ENCODE data around the gene ZNF398.

DNA sequence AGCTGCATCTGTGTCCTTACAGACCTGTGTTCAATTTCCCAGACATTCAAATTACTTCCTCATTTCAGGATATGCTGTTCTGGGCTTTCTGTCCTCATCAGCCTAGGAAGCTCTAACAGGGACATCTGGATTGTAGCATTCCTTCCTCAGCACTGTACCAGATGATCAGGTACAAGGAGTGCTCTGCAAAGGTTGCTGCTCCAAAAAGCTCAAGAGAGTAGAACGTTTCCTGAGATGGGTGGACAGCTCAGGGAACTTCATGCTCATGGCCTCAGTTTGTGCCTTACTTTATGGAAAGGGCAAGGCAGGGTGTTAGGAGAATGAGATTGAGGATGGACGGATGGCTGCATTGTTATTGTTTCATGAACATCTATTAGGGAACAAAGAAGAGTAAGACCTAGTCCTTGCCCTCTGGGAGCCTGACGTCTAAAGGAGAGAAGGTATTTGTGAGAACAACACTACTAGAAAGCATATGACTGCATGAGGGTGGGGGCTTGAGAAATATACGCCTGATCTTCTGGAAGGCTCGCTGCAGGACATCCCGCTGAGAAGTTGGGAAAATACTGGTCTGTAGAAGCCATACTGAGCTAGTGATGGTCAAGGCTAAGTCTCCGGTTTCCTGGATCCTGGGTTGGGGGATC is 81.7 kb downstream of the ZNF398 start:
- TF ChIP-seq POLR2A (IDR thresholded peaks at IDR 0.05; ENCODE audit: extremely low read depth, insufficient read length) (no peak), MYC (IDR thresholded peaks at IDR 0.05; ENCODE audit: low read depth, low read length) (no peak)
- TF ChIP-seq, protein P1, sequence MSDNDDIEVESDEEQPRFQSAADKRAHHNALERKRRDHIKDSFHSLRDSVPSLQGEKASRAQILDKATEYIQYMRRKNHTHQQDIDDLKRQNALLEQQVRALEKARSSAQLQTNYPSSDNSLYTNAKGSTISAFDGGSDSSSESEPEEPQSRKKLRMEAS (IDR thresholded peaks at IDR 0.05; ENCODE audit: low read depth, low read length): no peak
- TF ChIP-seq, protein P2, sequence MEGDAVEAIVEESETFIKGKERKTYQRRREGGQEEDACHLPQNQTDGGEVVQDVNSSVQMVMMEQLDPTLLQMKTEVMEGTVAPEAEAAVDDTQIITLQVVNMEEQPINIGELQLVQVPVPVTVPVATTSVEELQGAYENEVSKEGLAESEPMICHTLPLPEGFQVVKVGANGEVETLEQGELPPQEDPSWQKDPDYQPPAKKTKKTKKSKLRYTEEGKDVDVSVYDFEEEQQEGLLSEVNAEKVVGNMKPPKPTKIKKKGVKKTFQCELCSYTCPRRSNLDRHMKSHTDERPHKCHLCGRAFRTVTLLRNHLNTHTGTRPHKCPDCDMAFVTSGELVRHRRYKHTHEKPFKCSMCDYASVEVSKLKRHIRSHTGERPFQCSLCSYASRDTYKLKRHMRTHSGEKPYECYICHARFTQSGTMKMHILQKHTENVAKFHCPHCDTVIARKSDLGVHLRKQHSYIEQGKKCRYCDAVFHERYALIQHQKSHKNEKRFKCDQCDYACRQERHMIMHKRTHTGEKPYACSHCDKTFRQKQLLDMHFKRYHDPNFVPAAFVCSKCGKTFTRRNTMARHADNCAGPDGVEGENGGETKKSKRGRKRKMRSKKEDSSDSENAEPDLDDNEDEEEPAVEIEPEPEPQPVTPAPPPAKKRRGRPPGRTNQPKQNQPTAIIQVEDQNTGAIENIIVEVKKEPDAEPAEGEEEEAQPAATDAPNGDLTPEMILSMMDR (IDR thresholded peaks at IDR 0.05; ENCODE audit: low read depth, low read length): no peak

All from NB4 (cell line).